Measurements from ENCODE around the gene GMCL2.
A peak's percentile ranks its signal among the peaks of the same experiment; 100 is the strongest.
"Not testable (repeated sequence)": the region's sequence is repeated elsewhere in the genome, so short reads cannot be mapped to it uniquely, and the experiment has no call there.

Gene GMCL2

DNA sequence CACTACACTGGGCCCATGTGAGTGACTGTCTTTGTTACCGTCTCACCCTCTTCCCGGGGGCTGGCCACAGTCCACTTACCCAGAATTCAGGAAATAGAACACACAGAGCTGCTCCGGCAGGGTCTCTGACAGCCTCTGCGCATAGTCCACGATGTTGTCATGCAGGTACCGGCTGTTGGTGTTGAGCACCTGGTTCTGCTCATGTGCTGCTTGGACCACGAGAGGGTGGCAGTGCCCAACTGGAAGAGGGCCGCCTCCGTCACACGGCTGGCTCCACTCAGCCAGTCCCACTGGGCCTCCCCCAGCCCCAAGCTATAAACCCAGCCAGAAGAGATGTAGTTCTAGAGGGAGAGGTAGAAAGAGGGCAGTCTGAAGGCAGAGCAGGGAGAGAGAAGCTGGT is 42.7 kb upstream of the GMCL2 start:
- no peak for DNase-seq
- peaks cover 24% of the 10 kb centered on the region for H3K36me3 ChIP-seq (replicated peaks)
- TF ChIP-seq, protein P1, sequence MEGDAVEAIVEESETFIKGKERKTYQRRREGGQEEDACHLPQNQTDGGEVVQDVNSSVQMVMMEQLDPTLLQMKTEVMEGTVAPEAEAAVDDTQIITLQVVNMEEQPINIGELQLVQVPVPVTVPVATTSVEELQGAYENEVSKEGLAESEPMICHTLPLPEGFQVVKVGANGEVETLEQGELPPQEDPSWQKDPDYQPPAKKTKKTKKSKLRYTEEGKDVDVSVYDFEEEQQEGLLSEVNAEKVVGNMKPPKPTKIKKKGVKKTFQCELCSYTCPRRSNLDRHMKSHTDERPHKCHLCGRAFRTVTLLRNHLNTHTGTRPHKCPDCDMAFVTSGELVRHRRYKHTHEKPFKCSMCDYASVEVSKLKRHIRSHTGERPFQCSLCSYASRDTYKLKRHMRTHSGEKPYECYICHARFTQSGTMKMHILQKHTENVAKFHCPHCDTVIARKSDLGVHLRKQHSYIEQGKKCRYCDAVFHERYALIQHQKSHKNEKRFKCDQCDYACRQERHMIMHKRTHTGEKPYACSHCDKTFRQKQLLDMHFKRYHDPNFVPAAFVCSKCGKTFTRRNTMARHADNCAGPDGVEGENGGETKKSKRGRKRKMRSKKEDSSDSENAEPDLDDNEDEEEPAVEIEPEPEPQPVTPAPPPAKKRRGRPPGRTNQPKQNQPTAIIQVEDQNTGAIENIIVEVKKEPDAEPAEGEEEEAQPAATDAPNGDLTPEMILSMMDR (IDR thresholded peaks at IDR 0.05; ENCODE audit: low read depth, low read length, missing control alignments) = no peak
- no peak overlapping the region for H3K4me3 ChIP-seq (ENCODE audit: low read depth, low read length)
- H3K27me3 ChIP-seq (replicated peaks) = no peaks in the 10 kb centered on the region
- in situ Hi-C loops (cut with HindIII; ENCODE audit: low pct_ligation_motif_present, low sequenced_read_pairs) = no loop called here
- H3K27ac ChIP-seq = no peak overlapping the region

DNA sequence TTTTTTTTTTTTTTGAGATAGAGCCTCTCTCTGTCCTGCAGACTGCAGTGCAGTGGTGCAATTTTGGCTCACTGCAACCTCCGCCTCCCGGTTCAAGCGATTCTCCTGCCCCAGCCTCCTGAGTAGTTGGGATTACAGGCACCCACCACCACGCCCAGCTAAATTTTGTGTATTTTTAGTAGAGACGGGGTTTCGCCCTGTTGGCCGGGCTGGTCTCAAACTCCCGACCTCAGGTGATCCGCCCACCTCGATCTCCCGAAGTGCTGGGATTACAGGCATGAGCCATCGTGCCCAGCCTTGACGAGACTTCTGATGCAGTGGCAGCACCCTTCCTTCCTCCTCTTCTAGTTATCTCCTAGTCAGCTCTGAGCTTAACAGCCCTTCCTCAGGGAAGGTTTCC is 41.9 kb upstream of the GMCL2 start:
- H3K27ac ChIP-seq; H3K27me3 ChIP-seq (replicated peaks); H3K4me3 ChIP-seq (ENCODE audit: low read depth, low read length); DNase-seq; in situ Hi-C loops (cut with HindIII; ENCODE audit: low pct_ligation_motif_present, low sequenced_read_pairs): not testable (repeated sequence)
- H3K36me3 ChIP-seq (replicated peaks) = peaks cover 29% of the 10 kb centered on the region

DNA sequence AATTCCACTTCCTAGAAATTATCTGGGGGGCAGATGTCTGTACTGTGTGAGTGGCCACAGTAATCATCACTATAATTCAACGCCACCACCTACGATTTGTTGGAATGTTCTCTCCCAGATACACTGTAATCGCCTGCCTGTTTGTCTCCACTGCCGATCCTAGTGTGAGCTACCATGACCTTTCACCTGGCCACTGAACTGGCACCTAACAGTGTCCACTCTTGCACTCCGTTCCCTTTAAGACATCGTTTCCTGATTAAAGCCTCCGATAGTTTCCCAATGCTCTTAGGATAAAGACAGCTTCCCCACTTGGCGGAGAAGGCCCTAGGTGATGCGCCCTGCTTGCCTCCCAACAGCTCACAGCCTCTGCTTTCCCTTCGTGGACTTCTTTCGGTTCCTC is 41.4 kb upstream of the GMCL2 start:
- H3K27me3 ChIP-seq (replicated peaks) = no peaks in the 10 kb centered on the region
- peaks cover 29% of the 10 kb centered on the region for H3K36me3 ChIP-seq (replicated peaks)
- no peak overlapping the region for H3K4me3 ChIP-seq (ENCODE audit: low read depth, low read length)
- H3K27ac ChIP-seq = no peak overlapping the region
- in situ Hi-C loops (cut with HindIII; ENCODE audit: low pct_ligation_motif_present, low sequenced_read_pairs) = no loop called here
- TF ChIP-seq, protein P1 (IDR thresholded peaks at IDR 0.05; ENCODE audit: low read depth, low read length, missing control alignments) = no peak
- no peak for DNase-seq

DNA sequence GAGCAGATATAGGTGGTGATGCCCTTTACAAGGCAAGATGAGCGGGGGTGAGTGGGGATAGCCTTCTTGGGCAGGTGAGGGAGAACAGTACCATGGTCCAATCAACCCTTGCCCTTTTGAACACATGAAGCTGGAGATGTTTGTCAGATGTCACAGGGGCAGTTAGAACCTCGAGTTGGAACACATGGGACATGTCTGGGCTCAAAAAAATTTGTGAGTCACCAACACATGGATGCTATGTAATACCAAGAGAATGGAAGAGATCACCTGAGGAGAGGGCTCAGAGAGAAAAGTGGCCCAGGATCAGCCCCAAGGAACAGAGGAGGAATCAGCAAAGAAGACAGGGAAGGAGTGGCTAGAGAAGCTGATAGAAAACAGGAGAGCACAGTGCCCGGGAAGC is 40.8 kb upstream of the GMCL2 start:
- in situ Hi-C loops (cut with HindIII; ENCODE audit: low pct_ligation_motif_present, low sequenced_read_pairs) = no loop called here
- DNase-seq = no peak
- Histone ChIP-seq H3K27ac (peak overlapping the region; percentile 47), H3K27me3 (replicated peaks) (no peaks in the 10 kb centered on the region), H3K36me3 (replicated peaks) (peaks cover 29% of the 10 kb centered on the region), H3K4me3 (ENCODE audit: low read depth, low read length) (no peak overlapping the region)
- TF ChIP-seq, protein P1 (IDR thresholded peaks at IDR 0.05; ENCODE audit: low read depth, low read length, missing control alignments) = no peak

DNA sequence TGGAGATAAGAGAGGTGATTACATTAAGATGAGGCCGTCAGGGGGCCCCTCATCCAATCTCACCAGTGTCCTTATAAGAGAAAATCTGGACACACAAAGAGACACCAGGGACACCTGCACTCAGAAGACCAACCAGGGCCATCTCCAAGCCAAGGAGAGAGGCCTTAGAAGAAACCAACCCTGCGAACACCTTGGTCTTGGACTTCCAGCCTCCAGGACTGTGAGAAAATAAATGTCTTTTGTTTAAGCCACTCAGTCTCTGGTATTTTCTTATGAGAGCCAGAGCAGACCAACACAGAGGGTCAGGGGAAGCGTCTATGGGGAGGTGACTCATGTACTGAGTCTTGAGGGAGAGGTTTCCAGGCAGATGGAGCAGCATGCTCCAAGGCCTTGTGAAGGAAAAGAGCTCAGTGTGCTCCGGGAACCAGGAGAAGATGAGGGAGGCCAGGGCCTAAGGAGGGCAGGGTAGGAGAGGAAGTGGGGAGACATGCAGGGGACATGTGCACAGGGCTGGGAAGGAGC is 40.0 kb upstream of the GMCL2 start:
- TF ChIP-seq, protein P1 (IDR thresholded peaks at IDR 0.05; ENCODE audit: low read depth, low read length, missing control alignments) = no peak
- Histone ChIP-seq H3K27ac (peak overlapping the region; percentile 47), H3K27me3 (replicated peaks) (no peaks in the 10 kb centered on the region), H3K36me3 (replicated peaks) (peaks cover 29% of the 10 kb centered on the region), H3K4me3 (ENCODE audit: low read depth, low read length) (no peak overlapping the region)
- in situ Hi-C loops (cut with HindIII; ENCODE audit: low pct_ligation_motif_present, low sequenced_read_pairs) = no loop called here
- peak; percentile 70 for DNase-seq

DNA sequence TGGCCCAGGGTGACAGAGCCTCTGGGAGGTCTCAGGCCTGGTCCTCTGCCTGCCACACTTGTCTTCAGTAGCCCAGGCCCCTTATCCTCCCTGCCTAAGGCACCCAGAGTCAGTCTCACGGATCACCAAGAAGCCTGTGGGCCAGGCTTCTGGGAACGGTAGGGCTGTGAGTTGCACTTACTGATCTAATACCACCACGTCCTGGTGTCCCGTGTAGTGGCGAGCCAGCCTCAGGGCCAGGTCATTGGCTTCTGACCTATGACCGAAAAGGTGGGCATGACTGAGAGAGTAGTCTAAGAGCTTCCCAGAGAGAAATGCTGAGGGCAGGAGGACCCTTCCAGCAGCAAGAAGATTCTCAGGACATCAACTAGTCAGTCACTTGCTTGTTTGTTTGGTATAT is 38.0 kb upstream of the GMCL2 start:
- peaks cover 32% of the 10 kb centered on the region for H3K36me3 ChIP-seq (replicated peaks)
- no peaks in the 10 kb centered on the region for H3K27me3 ChIP-seq (replicated peaks)
- in situ Hi-C loops (cut with HindIII; ENCODE audit: low pct_ligation_motif_present, low sequenced_read_pairs) = no loop called here
- TF ChIP-seq, protein P1 (IDR thresholded peaks at IDR 0.05; ENCODE audit: low read depth, low read length, missing control alignments) = no peak
- no peak overlapping the region for H3K27ac ChIP-seq
- H3K4me3 ChIP-seq (ENCODE audit: low read depth, low read length) = no peak overlapping the region
- DNase-seq = no peak

Data from brain microvascular endothelial cell (primary cell).